Epidermal melanocyte (primary cell): ENCODE results near the gene HYDIN.
"Not testable (repeated sequence)": the region's sequence is repeated elsewhere in the genome, so short reads cannot be mapped to it uniquely, and the experiment has no call there.

Experiments
- DNase-seq: peaks from one replicate; pipeline ENCODE4 v3.0.0; 2011; ENCODE audit warnings: low spot score; ENCODE audit not compliant: insufficient read length

The HYDIN gene

DNA sequence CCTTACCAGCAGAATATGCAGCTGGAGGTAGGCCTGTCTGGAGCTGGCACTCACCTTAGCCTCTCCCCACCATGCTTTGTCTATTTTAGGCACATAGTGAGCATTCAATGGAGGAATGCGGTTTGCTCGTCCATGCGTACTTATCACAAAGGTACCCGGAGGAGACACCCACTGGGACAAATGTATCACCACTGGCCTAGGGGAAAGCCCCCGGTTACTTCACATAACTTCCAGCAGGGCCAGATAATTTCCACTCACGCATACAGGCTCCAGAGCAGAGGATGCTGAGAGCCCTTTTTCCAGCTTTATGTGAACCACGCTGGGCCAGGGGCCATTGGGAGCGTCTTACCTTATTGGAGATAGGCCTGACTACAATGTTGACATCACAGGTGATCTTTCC, 348.2 kb downstream of the HYDIN start:
- not testable (repeated sequence) for DNase-seq

DNA sequence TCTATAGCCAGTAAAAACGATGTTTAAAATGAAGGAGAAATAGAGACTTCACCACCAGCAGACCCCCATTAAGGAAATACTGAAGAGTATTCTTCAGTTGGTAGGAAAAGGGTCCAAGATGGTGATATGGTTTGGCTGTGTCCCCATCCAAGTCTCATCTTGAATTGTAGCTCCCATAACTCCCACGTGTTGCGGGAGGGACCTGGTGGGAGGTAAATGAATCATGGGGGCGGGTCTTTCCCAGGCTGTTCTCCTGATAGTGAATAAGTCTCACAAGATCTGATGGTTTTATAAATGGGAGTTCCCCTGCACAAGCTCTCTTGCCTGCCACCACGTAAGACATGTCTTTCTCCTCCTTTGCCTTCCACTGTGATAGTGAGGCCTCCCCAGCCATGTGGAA, 352.6 kb downstream of the HYDIN start:
- not testable (repeated sequence) for DNase-seq

DNA sequence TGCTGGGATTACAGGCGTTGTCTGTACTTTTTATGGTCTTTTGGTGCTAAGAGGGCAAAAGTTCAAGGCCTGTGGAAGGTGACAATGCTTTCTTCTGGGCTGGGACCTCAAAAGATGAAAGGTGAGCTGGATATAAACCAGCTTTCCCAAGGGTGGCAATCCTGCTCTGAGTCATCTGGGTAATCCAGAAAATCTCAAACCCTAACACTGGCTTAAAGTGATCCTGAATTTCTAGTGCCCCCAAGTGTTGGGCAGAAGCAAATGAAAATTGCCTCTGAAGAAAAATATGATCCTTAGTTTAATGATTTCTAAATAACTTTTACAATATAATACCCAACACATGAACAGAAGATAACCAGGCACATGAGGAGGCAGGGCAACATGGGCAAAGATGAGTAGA, 354.1 kb downstream of the HYDIN start:
- DNase-seq = not testable (repeated sequence)

DNA sequence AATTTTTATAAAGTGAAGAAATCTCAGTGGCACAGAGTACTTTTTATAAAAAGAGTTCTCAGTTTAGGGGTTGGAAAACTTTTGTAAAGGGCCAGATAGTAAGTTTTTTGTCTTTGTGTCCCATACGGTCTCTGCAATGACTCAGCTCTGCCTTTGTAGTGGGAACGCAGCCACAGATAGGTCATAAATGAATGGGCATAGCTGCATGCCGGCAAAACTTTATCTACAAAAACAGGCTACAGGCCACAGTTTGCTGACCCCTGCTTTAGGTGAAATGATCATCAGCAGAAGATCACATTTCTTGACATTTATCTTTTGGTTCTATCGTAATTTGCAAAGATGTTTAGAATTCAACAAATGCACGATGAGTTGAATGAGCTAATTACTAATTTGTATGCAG, 365.8 kb downstream of the HYDIN start:
- peak; percentile 3 for DNase-seq

DNA sequence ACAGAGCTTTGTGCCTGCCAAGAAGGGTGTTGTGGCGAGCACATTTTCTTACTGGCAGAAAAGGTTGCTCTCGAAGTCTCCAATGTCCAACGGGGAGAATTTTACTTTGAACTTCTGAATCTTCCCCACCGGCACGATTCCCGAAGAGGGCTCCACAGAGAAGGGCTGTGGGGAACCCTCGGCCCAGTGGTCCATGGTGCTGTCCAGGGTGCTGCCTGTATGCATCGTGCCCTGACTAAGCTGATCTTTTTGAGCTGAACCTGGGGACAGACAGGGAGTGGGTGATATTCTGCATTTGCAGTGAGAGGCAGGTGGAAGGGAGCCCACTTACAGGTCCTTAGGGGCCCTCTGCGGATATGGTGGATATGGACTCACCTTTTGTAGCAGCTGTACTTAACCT, 368.5 kb downstream of the HYDIN start:
- not testable (repeated sequence) for DNase-seq

DNA sequence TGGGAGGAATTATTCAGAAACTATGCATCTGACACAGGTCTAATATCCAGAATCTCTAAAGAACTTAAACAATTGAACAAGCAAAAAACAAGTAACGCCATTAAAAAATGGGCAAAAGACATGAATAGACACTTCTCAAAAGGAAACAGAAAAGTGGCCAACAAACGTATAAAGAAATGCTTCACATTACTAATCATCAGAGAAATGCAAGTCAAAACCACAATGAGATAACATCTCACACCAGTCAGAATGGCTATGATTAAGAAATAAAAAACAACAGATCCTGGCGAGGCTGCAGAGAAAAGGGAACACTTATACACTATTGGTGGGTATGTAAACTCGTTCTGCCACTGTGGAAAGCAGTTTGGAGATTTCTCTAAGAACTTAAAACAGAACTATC, 379.2 kb downstream of the HYDIN start:
- DNase-seq = not testable (repeated sequence)

DNA sequence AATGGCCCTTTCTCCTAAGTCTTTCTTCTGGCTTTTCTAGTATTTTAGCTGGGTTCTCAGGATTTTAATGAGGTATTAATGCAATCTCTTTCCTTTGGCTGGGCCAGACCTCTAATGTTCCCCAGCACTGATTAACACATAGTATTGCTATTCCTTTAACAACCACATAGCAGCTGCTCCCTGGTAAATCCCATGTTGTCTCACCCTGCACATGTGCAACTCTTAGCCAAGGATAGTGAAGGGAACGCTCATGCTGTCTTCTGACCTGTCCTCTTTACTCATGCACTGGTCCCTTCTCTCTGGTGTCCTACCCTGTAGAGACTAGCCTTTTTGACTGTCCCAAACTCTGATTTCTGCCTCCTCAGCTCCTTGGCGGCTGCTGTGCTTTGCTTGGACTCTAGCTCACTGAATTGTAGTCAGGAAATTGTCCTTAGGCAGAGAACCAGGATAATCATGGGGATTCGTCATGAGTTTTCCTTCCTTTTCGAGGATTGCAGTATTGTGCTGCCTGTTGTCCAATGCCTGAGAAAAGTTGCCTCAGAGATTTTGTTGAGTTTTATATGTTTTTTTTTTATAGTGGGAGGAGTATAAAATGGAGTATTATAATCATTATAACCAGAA, 406.9 kb downstream of the HYDIN start:
- DNase-seq = not testable (repeated sequence)

DNA sequence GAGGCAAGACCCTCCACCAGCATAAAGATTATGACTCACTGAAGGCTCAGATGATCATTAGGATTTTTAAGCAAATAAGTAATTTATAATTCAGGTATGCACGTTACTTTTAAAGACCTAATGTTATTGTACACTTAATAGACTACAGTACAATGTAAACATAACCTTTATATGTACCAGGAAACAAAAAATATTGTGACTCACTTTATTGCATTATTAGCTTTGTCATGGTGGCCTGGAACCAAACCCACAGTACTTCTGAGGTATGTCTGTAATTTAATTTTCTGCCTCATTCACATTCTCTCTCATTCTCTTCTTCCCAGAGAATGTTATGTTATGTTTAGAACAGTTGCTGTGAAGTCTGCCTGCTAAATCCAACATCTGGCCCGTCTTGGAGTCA, 407.8 kb downstream of the HYDIN start:
- DNase-seq = not testable (repeated sequence)

DNA sequence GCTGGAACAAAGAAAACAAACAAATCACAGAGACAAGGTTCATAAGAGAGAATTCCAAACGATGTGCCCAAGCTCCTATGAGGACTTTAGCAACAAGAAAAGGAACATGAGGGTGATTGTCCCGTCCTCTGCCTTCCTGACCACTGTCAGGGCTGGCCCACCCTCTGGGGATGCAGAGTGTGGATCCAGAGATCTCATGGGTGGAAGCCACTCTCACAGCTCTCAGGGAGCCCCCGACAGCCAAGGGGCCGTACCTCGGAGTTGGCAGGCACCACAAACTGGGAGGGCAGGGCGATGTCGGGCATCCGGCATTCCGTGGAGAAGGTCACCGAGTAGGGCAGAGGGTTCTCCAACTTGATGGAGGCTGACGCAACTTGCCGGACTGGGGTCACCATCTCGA, 412.4 kb downstream of the HYDIN start:
- DNase-seq = not testable (repeated sequence)

DNA sequence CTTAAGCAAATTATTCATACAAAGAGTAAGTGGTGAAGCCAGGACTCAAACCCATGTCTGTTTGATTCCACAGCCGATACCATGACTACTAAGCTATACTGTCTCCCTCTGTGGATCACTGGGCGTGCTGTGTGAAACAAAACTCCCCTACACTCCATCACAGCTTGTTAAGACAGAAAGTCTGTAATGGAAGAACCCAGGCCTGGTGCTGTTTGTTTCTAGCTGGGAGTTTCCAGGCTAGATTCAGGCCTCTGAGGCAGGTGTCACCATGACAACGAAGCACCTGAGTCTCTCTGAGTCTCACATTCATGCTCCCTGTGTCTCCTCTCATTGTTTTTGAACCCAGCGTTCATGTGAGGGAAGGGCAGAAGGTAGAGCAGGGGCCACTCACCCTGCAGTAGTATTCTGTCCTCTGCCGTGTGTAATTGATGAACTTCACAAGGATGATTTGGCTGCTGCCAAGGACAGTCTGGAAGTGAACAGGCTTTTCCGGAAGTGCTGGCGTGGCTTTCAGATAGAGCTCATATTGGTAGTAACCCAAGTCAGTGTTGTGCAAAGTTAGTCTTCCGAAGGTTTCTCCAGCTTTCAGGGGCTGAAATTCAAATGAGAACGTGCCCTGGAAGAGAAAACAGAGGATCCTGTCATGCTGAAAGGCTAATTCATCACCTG, 421.0 kb downstream of the HYDIN start:
- DNase-seq = no peak

DNA sequence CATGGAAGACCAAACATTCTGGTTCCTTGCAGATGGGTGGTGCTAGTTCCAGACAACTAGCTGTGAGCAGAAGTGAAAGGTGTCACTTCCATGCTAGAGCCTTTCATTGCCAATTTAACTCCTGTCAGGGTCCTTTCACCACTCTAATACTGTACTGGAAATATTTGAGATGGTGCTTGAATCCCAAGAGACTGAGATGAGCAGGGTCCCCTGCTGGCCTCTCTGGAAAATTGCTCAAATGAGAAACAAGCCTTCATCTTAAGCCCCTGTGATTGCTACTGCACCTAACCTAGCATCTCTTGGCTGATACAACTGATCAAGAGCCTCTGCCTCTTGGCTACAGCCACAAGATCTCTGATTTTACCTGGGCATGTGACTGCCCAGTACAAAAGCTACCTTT, 422.2 kb downstream of the HYDIN start:
- DNase-seq = no peak

DNA sequence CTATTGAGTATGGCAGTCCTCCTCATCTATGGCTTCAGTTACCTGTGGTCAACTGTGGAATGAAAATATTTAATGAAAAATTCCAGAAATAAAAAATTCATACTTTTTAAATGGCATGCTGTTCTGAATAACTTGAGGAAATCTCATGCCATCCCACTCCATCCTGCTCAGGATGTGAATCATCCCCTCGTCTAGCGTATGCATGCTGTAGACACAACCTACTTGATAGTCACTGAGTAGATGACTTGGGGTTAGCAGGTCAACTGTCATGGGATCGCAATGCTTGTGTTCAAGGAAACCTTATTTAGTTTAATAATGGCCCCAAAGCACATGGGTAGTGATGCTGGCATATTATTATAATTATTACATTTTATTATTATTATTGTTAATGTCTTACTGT, 424.7 kb downstream of the HYDIN start:
- DNase-seq = no peak

DNA sequence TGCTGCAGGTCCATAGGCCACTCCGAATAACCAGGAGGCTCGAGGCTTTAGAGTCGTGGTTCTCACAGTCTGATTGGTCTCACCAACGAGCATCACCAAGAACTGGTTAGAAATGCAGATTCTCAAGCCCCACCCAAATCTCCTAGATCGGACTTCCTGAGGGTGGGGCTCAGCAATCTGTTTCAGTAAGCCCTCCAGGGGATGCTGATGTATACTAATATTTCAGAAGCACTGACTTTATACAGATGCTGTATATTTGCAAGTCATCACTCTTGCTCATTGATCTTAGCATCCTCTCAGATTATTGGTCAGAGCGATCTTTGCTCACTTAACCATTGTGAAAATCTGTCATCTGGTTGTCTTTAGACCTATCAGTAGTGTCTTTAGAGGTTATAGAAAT, 425.1 kb downstream of the HYDIN start:
- no peak for DNase-seq

DNA sequence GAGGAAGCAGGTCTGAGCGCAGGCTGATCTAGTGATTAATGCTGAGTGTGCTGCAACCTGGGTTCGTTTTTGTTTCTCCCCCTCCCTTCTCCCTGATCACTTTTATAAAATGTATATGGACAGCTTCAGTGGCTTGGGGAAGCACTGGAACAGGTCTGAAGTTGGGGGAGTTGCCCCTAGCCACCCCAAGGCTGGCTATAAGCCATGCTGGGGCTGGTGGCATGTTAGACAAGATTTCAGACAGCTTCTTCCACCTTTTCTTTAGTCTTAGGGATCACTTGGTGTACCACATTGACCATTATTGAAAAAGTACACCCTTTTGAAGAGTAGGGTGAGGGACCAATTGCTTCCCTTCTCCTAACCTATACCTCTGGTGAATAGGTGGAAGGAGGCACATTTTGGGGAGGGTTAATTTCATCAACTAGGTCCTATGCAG, 425.8 kb downstream of the HYDIN start:
- DNase-seq = no peak

DNA sequence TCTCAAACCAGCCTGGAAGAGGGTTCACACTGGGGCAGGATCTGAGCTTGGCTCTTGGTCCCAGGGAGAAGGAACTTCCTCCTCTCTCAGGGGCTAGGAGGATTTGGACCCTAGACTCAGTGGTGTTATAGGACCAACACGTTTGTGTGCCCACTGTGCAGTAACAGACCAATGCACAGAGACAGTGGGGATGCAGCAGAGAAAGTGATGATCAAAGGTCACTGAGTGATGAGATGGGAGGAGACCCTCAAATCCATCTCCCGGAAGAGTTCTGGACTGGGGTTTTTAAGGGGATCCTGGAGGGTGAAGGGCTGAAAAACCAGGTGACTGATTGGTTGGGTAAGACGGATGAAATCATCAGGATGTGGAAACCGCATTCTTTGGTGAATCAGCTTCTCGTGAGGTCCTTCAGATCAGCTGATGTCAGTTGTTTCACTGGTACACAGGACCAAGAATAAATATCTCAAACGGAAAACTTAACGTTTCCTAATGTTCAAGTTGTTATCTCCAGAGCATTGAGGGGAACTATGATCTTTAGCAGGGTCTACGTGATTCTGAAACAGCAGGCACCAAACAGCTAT, 426.3 kb downstream of the HYDIN start:
- no peak for DNase-seq

DNA sequence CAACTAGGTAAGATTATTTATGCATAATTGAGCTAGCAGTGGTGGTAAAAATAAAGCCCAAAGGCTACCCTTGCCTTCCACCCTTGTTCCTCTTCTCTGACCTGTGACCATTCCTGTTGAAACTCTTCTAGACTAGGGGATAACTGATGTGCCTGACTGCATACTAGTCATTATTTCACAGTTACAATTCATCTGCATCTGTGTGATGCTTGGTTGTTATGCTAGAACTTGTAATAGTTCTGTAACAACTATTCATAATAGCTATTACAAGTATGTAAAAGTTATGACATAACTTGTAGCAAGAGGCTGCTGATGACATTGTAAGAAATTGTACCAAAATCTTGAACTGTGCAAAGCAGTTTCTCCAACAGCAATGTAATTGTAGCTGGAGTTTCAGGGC, 427.2 kb downstream of the HYDIN start:
- no peak for DNase-seq

DNA sequence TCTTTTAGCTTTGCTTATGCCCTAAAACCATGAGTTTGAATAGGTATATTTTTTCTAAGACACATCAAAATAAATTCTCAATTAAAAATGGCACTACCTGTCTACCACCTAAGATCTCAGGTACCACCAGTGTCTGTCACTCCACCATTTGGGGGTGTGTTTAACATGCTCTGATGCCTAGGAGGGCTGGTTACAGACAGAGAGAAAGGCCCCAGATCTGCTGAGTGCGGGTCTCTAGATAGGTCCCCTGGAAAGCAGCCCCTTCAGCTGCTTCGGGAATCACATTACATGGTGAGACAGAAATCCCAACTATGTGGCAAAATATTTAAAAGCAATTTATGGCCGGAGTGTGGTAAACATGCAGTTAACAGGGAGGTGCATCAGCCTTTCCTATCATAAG, 428.9 kb downstream of the HYDIN start:
- no peak for DNase-seq

DNA sequence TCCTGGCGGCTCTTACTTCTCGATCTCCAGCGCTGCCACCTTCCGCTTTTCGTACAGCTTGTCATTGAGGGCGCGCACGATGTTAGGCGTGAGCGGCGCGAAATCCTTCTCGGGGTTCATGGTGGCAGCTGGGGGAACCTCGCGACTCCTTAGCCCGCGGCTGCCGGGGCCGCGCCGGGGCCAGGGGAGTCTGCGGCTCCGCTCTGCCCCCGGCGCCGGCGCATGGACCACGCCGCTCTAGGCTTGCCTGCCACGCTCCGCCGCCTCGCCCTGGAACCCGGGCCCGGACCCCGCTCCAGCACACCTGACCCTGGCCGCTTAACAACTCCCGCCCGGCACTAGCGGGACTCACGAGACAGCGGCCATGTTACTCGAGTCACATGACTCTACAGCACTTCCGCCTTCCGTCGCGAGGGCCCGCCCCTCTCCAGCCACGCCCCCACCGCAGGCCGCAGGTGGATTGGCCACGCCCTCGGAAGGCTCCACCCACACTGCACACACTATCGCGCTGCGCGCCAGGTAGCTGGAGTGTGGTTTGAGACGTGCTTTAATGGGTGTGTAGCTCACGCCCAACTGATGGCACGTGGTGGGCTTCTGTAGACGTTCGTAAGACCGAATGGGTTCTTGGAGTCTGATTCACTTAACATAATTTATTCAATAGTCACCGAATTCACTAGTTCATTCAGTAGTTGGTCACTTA, 429.6 kb downstream of the HYDIN start, which contains the start of gene VAC14:
Gene VAC14 (minus strand): TSS at position 378 of the 700 bp plus-strand sequence. CDS start 258 bp downstream, at position 120.
- peak; percentile 92 for DNase-seq

DNA sequence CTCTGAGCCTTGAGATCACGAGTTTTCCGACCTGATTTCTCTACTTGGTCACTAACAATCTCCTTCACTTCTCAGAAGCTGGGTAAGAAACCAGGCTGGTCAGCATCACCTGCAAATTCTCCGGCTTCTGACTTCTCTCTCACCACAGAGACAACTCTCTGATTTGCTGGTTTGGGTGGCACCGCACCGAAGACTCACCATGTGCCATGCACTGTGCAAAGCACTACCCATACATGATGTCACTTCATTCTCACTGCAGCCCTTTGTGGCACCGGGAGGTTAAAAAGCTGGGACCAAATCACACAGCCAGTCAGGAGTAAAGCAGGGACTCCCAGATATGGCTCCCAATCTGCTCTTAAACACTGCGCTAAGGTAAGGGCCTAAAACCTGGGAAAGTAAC, 430.2 kb downstream of the HYDIN start:
- no peak for DNase-seq

DNA sequence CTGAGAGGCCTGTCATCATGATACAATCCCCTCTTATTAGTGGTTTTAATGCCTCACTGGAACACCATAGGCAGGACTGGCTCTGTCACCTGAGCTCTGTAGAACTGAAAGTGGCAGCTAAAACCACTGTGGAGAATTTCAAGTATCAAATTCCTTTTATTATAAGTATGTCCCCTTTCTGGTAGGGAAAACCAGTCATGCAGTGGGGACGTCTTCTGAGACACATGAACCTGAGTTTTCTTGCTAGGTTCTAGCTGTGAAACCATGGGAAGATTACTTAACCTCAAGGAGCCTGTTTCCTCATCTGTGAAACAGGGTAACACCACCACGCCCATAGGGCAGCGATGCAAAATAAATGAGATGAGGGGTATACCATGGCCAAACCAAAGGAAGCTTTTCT, 434.2 kb downstream of the HYDIN start:
- no peak for DNase-seq

DNA sequence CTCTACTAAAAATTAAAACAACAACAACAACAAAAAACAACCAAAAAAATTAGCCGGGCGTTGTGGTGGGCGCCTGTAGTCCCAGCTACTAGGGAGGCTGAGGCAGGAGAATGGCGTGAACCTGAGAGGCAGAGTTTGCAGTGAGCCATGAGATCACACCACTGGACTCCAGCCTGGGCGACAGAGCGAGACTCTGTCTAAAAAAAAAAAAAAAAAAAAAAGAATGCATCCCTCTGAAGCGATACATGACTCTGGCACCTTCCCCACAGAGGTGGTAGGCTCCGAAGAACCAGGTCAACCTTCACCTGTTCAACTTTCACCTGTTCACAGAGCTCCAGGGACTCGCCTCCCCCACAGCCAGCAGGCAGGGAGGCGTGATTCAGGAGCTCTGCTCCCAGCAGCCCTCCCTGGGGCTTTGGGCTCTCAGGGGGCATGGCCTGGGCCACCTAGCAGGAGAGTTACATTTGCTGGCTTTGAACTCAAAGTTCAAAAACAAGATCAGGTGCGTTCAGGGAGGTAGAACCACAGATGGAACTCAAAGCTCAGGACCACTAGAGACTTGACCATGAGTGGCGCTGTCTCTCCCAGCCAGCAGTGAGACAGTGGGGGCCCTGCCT, 435.1 kb downstream of the HYDIN start:
- no peak for DNase-seq
